GM21447 (cell line): ENCODE results near the gene ADD2.

Source experiments
- ATAC-seq: cut with Tn5 transposase; IDR thresholded peaks from one replicate; pipeline ENCODE4 v1.9.1; 2021; ENCODE audit not compliant: unreplicated experiment

The ADD2 gene

GRCh38 chr2:70607121-70607561 lies 160.9 kb downstream of the ADD2 start:
- ATAC-seq = no peak
